Colonic mucosa (tissue), 4 donors: ENCODE measurements around the gene STOML1. TPM values are rescaled to one million over a fixed set of nuclear protein-coding genes. Genes with fewer than 3 reads are reported as not detected.

ENCODE experiments used
- DNase-seq: peaks from one replicate; pipeline ENCODE4 v3.0.0-alpha.2; 2020
- H3K27ac ChIP-seq: fragments of 200-600 bp; one replicate; pipeline ENCODE4 v1.8.0; 2021
- H3K27me3 ChIP-seq: fragments of 200-600 bp; one replicate; pipeline ENCODE4 v1.8.0; 2021
- H3K36me3 ChIP-seq: fragments of 200-600 bp; one replicate; pipeline ENCODE4 v1.8.0; 2021
- H3K4me1 ChIP-seq: fragments of 200-600 bp; one replicate; pipeline ENCODE4 v1.8.0; 2021; ENCODE audit warnings: mild to moderate bottlenecking
- H3K4me3 ChIP-seq: fragments of 200-600 bp; one replicate; pipeline ENCODE4 v1.8.0; 2021
- H3K9ac ChIP-seq, 2 donors: one replicate each; pipeline ENCODE4 v1.7.0; 2013; ENCODE audit warnings: control low read depth in 2 of 2, low read depth in 2 of 2, low read length in 2 of 2
- H3K9me3 ChIP-seq: fragments of 200-600 bp; one replicate; pipeline ENCODE4 v1.8.0; 2021
- intact Hi-C: fragments of 100-400 bp; cut with DNase I; formaldehyde crosslinking; loops from one replicate; pipeline ENCODE4 v1.14.1; 2022
- total RNA-seq, 2 donors: library from RNA; stranded (reverse); fragmentation: NEBNext Ultra II Directional in 1 of 2; extraction: Animal tissue kit (Norgen Biotek cat#: 25700) in 1 of 2; gene quantifications; one replicate each; pipeline ENCODE4 v1.2.1, GENCODE V29; 2021
- TF ChIP-seq, protein P1 (sequence below): fragments of 200-600 bp; IDR thresholded peaks from one replicate; pipeline ENCODE4 v1.8.0; 2022; ENCODE audit warnings: antibody characterized with exemption, mild to moderate bottlenecking
- donor health status: healthy.
- donor health status: DM: no; HTN: no; CAD: no.
- donor health status: DM: no; HTN: no; CAD: no.

STOML1 gene
- total RNA-seq, 2 donors from 2014 or later: 9.1 to 14.3 TPM

DNA sequence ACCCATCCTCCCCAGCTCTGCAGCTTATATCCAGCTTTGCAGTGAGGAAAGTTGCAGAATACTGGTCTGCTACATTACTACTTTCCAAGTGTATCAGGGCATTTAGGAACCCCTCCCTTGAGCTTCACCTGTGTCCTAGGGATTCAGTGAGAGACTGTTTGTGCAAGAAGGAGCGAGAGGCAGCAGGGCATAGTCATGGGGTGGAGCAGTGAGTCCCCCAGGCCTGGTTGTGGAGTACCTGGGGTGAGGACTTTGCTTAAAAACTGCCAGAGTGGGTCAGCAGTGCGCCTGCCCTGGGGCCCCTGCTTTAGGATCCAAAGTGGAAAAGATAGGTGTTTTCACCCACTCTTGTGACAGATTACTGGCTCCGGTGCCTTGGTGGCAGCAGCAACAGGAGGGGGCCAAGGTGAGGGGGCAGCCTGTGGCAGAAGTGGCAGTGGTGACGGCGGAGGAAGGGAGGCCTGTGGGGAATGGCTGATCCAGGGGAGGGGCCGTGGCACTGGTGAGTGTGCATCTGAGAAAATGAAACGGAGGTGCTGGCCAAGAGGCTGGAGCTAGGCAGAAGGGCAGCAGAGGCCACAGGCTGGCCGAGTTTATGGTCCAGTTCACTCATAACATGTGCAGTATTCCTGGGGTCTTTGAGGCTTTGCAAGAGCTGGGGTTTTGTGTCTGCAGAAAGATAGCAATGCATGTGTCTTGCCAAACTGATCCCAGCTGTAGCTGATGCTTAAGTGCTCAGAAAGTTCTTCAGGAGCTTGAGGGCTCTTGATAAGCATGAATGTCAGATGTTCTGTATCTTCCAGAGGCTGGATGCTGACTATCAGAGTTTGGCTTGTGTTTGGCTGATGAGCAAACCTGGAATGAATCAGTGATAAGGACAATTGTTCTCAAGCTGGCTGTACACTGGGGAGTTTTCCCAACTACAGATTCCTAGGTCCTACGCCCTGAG lies 46.9 kb upstream of the STOML1 start:
- H3K9ac ChIP-seq: peak overlapping the region in 1 of 2 donors; percentile 15
- no peaks in the 10 kb centered on the region for H3K27me3 ChIP-seq
- intact Hi-C loops: no loop called here
- H3K36me3 ChIP-seq: no peaks in the 10 kb centered on the region
- H3K4me1 ChIP-seq: no peaks in the 10 kb centered on the region
- DNase-seq: no peak
- H3K4me3 ChIP-seq: no peak overlapping the region
- TF ChIP-seq, protein P1, sequence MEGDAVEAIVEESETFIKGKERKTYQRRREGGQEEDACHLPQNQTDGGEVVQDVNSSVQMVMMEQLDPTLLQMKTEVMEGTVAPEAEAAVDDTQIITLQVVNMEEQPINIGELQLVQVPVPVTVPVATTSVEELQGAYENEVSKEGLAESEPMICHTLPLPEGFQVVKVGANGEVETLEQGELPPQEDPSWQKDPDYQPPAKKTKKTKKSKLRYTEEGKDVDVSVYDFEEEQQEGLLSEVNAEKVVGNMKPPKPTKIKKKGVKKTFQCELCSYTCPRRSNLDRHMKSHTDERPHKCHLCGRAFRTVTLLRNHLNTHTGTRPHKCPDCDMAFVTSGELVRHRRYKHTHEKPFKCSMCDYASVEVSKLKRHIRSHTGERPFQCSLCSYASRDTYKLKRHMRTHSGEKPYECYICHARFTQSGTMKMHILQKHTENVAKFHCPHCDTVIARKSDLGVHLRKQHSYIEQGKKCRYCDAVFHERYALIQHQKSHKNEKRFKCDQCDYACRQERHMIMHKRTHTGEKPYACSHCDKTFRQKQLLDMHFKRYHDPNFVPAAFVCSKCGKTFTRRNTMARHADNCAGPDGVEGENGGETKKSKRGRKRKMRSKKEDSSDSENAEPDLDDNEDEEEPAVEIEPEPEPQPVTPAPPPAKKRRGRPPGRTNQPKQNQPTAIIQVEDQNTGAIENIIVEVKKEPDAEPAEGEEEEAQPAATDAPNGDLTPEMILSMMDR: no peak
- H3K27ac ChIP-seq: peak overlapping the region; percentile 16
- H3K9me3 ChIP-seq: no peaks in the 10 kb centered on the region

DNA sequence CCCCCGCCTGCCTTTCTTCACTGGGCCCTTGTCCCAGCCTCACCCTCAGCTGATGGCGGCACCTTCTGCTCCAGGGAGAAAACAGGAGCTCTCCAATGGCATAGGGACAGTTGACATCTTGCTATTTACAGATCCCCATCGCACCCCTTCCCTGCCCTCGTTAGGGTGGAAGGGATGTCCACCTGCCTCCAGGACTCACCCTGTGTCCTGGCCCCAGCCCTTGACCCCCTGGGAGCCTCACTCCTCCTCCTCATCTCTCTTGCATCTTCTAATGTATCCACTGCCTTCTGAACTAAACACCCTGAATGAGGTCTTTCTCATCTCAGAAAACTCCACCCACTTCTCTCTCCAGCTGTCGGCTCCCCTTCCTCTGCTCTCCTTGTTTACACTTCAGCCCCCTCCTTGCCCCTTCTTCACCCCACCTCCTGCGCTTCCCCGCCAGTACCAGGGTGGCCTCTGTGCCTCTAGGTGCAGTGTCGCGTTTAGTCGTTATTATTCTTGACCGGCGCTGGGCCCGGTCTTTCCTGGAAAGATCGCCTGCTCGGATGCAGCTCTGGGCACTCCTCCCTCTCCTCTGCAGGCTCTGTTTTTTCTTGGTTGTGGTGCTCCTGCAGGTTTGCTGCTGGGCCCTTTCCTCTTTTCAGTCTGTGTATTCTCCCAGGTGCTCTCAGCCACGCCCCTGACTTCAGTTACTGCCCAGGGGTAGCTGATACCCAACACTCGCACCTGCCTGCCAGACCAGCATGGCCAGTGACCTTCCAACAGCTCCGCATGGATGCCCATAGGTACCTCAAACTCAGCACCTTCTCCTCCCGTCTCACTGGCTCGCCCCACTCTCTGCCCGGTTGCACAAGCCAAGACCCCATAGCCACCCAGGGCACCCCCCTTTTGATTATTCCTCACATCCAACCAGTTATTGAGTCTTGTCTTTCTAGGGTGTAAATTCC lies 45.3 kb upstream of the STOML1 start:
- H3K27me3 ChIP-seq: no peaks in the 10 kb centered on the region
- peaks cover 4% of the 10 kb centered on the region for H3K36me3 ChIP-seq
- H3K9me3 ChIP-seq: no peaks in the 10 kb centered on the region
- no peak overlapping the region for H3K4me3 ChIP-seq
- intact Hi-C loops: loop anchor here (2.0 kb wide), 1 partner anchor 65 kb away; no protein-coding TSS in a partner anchor
- DNase-seq: no peak
- TF ChIP-seq, protein P1: no peak
- no peak overlapping the region for H3K9ac ChIP-seq
- no peak overlapping the region for H3K27ac ChIP-seq
- H3K4me1 ChIP-seq: no peaks in the 10 kb centered on the region

DNA sequence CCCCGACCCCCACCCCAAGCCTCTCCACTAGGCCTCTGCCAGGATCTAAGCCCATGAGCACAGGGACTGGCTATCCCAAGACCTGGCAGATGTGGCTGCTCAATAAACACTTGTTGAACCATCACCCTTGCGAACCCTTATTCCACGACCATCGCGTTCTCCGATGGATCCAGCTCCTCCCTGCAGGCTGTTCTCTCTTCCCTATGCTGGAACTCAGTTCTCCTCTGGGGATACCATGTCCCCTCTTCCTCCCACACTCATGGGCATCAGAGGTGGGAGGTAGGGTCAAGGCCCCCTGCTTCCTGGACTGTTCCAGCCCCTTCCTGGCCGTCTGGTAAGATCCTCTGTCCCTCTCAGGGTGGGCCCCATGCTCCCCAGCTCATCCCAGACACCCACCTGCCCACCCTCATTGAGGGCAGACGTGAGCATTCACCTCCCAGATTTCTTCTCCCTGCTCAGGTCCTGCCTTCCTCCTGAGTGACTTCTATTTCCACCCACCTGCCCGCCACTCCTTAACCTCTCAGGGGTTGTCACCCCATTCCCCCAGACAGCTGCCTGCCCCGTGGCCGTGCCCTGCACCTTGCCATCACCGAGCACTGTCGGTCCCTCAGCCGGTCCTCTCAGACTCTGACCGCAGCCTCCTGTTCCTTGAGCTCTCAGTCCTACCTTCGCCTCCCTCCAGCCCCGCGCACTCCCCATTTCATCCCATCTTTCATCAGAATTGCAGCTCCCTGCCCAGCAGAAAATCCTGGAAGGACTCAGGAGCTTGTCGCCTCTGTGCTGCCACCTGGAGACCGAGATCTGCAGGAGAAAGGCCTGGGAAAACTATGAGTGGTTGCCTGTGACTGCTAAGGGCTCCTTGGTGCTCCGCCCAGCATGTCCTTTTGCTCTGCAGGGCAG lies 44.4 kb upstream of the STOML1 start:
- H3K4me1 ChIP-seq: no peaks in the 10 kb centered on the region
- H3K9ac ChIP-seq: no peak overlapping the region
- no peak overlapping the region for H3K4me3 ChIP-seq
- H3K27ac ChIP-seq: no peak overlapping the region
- DNase-seq: peak; percentile 64
- H3K9me3 ChIP-seq: no peaks in the 10 kb centered on the region
- peaks cover 4% of the 10 kb centered on the region for H3K36me3 ChIP-seq
- H3K27me3 ChIP-seq: no peaks in the 10 kb centered on the region
- TF ChIP-seq, protein P1: peak; percentile 26
- intact Hi-C loops: loop anchor here (2.0 kb wide), 1 partner anchor 64 kb away; no protein-coding TSS in a partner anchor

DNA sequence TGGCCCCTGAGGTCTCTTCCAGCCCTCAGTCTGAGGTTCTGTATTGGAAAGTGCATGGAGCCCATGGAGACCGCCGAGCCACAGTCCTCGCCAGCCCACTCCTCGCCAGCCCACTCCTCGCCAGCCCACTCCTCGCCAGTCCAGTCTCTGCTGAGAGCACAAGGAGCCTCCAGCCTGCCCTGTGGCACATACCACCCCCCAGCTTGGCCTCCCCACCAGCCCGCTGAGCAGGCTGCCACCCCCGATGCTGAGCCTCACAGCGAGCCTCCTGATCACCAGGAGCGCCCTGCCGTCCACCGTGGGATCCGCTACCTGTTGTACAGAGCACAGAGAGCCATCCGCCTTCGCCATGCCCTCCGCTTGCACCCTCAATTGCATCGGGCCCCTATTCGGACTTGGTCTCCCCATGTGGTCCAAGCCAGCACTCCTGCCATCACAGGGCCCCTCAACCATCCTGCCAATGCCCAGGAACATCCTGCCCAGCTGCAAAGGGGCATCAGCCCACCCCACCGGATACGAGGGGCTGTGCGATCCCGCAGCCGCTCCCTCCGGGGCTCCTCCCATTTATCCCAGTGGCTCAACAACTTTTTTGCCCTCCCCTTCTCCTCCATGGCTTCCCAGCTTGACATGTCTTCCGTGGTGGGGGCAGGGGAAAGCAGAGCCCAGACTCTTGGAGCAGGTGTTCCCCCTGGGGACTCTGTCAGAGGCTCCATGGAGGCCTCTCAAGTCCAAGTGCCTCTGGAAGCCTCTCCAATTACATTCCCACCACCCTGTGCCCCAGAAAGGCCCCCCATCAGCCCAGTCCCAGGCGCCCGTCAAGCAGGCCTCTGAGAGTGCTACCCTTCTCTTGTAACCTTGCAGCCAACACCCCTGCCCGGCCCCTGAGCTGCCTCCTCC lies 43.3 kb upstream of the STOML1 start:
- no peak overlapping the region for H3K4me3 ChIP-seq
- no peak for DNase-seq
- H3K9me3 ChIP-seq: no peaks in the 10 kb centered on the region
- intact Hi-C loops: loop anchor here (2.0 kb wide), 1 partner anchor 63 kb away; no protein-coding TSS in a partner anchor
- H3K4me1 ChIP-seq: no peaks in the 10 kb centered on the region
- H3K36me3 ChIP-seq: peaks cover 4% of the 10 kb centered on the region
- TF ChIP-seq, protein P1: no peak
- H3K9ac ChIP-seq: no peak overlapping the region
- H3K27ac ChIP-seq: no peak overlapping the region
- no peaks in the 10 kb centered on the region for H3K27me3 ChIP-seq
